ENCODE data around the gene CREB3L1. TPM values are rescaled to one million over a fixed set of nuclear protein-coding genes. Genes with fewer than 3 reads are reported as not detected.

The CREB3L1 gene
- total RNA-seq, 1 experiment from 2014 or later: 3.3 TPM

GRCh38 chr11:46299451-46299961, 22.0 kb downstream of the CREB3L1 start:
- Histone ChIP-seq H3K9me3 (ENCODE audit: control insufficient read depth, low read depth, low read length) (no peaks in the 10 kb centered on the region), H2AK5ac (ENCODE audit: insufficient read length, low read length) (no peak overlapping the region), H4K5ac (ENCODE audit: insufficient read length, low read depth, low read length) (no peak overlapping the region), H2BK12ac (ENCODE audit: insufficient read length, low read depth, low read length) (no peak overlapping the region), H3K4ac (ENCODE audit: low read depth, low read length) (no peak overlapping the region), H3K4me2 (ENCODE audit: insufficient read depth, insufficient read length, low read length) (no peak overlapping the region), H3K23me2 (ENCODE audit: insufficient read length, low read depth, low read length, poor library complexity, severe bottlenecking) (peaks cover 15% of the 10 kb centered on the region), H4K8ac (replicated peaks; ENCODE audit: insufficient read length, low read depth, low read length) (no peak overlapping the region), H3K27me3 (ENCODE audit: insufficient read depth, low read length) (no peaks in the 10 kb centered on the region), H3K79me1 (ENCODE audit: insufficient read depth, low read depth, low read length, poor library complexity, severe bottlenecking) (no peaks in the 10 kb centered on the region), H4K20me1 (ENCODE audit: control insufficient read depth, insufficient read depth, insufficient read length) (no peaks in the 10 kb centered on the region), H3K4me1 (ENCODE audit: insufficient read depth, low read length) (0 out of 2 replicates have a peak, but pooled peaks cover 5% of the 10 kb centered on the region), H2BK20ac (ENCODE audit: low read depth, low read length, poor library complexity, severe bottlenecking) (no peak overlapping the region), H3T11ph (ENCODE audit: low read length) (no peak overlapping the region), H3K27ac (ENCODE audit: insufficient read length, low read depth, low read length) (no peak overlapping the region), H3K56ac (ENCODE audit: insufficient read length, low read depth, low read length) (no peak overlapping the region), H4K91ac (ENCODE audit: insufficient read length, low read depth, low read length) (no peak overlapping the region), H2AFZ (ENCODE audit: low read length) (no peak overlapping the region), H2BK5ac (ENCODE audit: insufficient read length, low read length) (no peak overlapping the region), H2BK15ac (ENCODE audit: low read depth, low read length) (no peak overlapping the region), H3K79me2 (ENCODE audit: insufficient read depth, low read length) (no peaks in the 10 kb centered on the region), H2BK120ac (ENCODE audit: low read depth, low read length, poor library complexity, severe bottlenecking) (no peak overlapping the region), H3K23ac (ENCODE audit: insufficient read length, low read depth, low read length) (no peak overlapping the region), H3K9ac (ENCODE audit: extremely low read depth, insufficient read length, low read length) (no peak overlapping the region), H3K18ac (ENCODE audit: insufficient read length, low read depth, low read length) (no peak overlapping the region), H3K14ac (ENCODE audit: insufficient read depth, low read length) (no peak overlapping the region)
- H3K9me3 Mint-ChIP-seq: no peaks in the 10 kb centered on the region
- no peak; the same call in 2 of the 3 replicates for TF ChIP-seq CTCF (conservative IDR thresholded peaks at IDR 0.05)
- H3K36me3 Mint-ChIP-seq (ENCODE audit: insufficient read depth in 1 of 3, low read depth in 3 of 3): peaks cover 0 to 4% (median 0%) of the 10 kb centered on the region in 3 experiments; a peak in 1 of 7 replicates
- WGBS (ENCODE audit: extremely low coverage, insufficient read length, low lambda C conversion rate): no CpG with 5 or more reads among the region's 5 CpGs
- H3K4me1 Mint-ChIP-seq: peaks cover 16 to 18% of the 10 kb centered on the region in 2 experiments
- no peak for DNase-seq
- H3K4me3 Mint-ChIP-seq: no peak overlapping the region
- H3K27me3 Mint-ChIP-seq (ENCODE audit: low read depth): no peaks in the 10 kb centered on the region
- peak overlapping the region in 1 of 3 experiments; percentile 6; a peak in 1 of 7 replicates for H3K27ac Mint-ChIP-seq
